WI38 (cell line): Measurements from ENCODE around the gene PLEKHG4B.
"Not testable (repeated sequence)": the region's sequence is repeated elsewhere in the genome, so short reads cannot be mapped to it uniquely, and the experiment has no call there.

ENCODE experiments used
- H3K4me3 ChIP-seq: 2 replicates; pipeline ENCODE4 v1.5.1; 2011; ENCODE audit warnings: low read depth, mild to moderate bottlenecking, control low read depth, low read length
- TF ChIP-seq, protein P1 (sequence below): IDR thresholded peaks from 2 replicates; pipeline ENCODE4 v1.5.1; 2012; ENCODE audit warnings: low read depth, mild to moderate bottlenecking, control low read depth, low read length

PLEKHG4B gene

GRCh38 chr5:94113-94892 lies 2.3 kb downstream of the PLEKHG4B start:
- TF ChIP-seq, protein P1, sequence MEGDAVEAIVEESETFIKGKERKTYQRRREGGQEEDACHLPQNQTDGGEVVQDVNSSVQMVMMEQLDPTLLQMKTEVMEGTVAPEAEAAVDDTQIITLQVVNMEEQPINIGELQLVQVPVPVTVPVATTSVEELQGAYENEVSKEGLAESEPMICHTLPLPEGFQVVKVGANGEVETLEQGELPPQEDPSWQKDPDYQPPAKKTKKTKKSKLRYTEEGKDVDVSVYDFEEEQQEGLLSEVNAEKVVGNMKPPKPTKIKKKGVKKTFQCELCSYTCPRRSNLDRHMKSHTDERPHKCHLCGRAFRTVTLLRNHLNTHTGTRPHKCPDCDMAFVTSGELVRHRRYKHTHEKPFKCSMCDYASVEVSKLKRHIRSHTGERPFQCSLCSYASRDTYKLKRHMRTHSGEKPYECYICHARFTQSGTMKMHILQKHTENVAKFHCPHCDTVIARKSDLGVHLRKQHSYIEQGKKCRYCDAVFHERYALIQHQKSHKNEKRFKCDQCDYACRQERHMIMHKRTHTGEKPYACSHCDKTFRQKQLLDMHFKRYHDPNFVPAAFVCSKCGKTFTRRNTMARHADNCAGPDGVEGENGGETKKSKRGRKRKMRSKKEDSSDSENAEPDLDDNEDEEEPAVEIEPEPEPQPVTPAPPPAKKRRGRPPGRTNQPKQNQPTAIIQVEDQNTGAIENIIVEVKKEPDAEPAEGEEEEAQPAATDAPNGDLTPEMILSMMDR: no peak
- H3K4me3 ChIP-seq: no peak overlapping the region

DNA sequence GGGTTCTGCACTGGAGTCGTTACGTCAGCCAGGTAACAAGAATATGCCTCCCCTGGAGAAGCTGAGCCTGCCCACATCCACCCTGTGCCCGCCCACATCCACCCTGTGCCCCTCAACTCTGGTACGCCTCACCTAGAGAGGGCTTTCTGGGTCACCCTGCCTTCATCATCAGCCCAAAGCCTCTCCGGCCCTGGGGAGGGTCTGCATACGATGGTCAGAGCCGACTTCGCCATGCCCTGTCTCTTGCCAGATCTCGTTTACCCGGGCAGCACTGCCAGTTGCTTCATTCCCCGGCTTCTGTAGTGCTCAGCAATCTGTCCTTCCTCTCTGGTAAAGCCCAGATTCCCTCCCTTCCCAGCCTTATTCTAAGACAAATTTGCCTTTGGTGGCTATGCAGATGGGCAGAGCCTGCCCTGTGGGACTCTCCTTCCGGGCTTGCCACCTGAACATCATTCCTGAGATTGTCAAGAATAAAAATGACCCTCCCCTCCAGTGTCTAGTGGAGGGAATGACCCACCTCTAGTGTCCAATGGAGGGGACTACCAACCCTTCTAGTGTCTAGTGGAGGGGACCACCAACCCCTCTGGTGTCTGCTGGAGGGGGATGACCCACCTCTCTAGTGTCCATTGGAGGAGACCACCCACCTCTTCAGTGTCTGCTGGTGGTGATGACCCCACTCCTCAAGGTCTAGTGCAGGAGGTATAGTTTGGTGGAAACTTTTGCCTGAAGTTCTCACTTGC lies 3.4 kb downstream of the PLEKHG4B start:
- H3K4me3 ChIP-seq: no peak overlapping the region
- TF ChIP-seq, protein P1: no peak

DNA sequence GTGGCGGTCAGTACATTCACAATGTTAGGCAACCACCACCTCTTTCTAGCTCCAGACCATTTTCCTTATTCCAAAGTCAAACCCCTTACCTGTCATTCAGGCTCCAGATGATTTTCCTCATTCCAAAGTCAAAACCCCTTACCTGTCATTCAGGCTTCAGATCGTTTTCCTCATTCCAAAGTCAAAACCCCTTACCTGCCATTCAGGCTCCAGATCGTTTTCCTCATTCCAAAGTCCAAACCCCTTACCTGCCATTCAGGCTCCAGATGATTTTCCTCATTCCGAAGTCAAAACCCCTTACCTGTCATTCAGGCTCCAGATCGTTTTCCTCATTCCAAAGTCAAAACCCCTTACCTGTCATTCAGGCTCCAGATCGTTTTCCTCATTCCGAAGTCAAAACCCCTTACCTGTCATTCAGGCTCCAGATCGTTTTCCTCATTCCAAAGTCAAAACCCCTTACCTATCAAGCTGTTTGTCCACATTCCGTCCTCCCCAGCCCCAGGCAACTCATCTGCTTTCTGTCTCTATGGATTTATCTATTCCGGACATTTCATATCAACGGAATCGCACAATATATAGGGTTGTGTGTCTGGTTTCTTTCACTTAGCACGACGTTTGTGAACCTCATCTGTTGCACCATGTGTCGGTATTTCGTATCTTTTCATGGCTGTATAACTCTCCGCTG lies 5.2 kb downstream of the PLEKHG4B start:
- H3K4me3 ChIP-seq: no peak overlapping the region
- TF ChIP-seq, protein P1: no peak

DNA sequence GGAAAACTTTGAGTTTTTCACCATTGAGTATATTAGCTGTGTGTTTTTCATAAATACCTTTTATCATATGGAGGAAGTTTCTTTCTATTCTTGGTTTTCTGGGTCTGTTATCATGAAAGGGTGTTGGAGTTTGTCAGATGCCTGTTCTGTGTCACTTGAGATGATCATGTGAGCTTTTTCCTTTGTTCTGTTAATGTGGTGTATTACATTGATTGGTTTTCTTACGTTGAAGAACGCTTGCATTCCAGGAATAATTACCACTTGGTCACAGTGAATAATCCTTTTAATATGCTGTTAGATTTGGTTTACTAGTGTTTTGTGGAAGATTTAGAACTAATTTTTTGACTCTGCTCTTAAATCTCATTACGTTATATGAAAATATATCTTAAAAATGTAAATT lies 7.8 kb downstream of the PLEKHG4B start:
- H3K4me3 ChIP-seq: no peak overlapping the region
- TF ChIP-seq, protein P1: no peak

GRCh38 chr5:102411-103043 lies 10.6 kb downstream of the PLEKHG4B start:
- no peak overlapping the region for H3K4me3 ChIP-seq
- TF ChIP-seq, protein P1: no peak

DNA sequence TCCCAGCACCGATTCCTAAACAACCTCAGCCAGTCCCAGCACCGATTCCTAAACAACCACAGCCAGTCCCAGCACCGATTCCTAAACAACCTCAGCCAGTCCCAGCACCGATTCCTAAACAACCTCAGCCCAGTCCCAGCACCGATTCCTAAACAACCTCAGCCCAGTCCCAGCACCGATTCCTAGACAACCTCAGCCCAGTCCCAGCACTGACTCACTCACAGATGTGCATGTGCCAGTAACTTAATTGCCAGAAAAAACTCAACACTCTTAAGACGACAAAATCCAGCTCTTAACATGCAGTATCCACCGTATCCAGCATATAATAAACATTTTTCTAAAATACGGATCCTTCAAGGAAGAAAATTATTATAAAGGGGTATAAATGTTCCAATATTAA lies 12.1 kb downstream of the PLEKHG4B start:
- H3K4me3 ChIP-seq: not testable (repeated sequence)

GRCh38 chr5:104778-105296 lies 12.9 kb downstream of the PLEKHG4B start:
- H3K4me3 ChIP-seq: no peak overlapping the region
- TF ChIP-seq, protein P1: no peak
